Measurements from ENCODE around the gene MTHFD1L. TPM values are rescaled to one million over a fixed set of nuclear protein-coding genes. Genes with fewer than 3 reads are reported as not detected.

The MTHFD1L gene
- polyA plus RNA-seq, 2 of the 4 experiments (the other 2 are of a cell fraction), result 27.2 to 63.2 TPM

DNA sequence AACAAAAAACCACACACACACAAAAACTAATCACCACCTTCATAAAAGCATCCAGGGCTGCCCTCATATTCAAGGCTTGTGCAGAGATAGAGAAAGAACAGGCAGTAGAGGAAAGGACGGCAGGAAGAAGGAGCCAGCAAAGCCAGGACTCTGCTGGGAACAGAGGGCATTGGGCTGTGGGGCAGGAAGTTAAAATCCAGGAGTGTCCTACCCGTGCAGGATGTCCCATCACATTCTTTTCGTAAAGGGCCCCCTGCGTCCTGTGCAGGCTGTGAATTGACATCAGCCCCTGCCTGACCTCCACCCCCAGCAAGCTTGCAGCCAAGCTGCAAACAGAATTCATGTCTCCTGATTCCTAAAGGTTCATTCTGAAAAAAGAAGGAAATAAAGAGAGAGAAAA, 277.8 kb downstream of the MTHFD1L start:
- H3K27ac ChIP-seq, result peak overlapping the region in 1 of 2 experiments; percentile 18; a peak in 1 of 6 replicates
- H3K4me1 ChIP-seq, result no peaks in the 10 kb centered on the region
- no peaks in the 10 kb centered on the region for H3K9me3 ChIP-seq
- TF ChIP-seq, protein P1, sequence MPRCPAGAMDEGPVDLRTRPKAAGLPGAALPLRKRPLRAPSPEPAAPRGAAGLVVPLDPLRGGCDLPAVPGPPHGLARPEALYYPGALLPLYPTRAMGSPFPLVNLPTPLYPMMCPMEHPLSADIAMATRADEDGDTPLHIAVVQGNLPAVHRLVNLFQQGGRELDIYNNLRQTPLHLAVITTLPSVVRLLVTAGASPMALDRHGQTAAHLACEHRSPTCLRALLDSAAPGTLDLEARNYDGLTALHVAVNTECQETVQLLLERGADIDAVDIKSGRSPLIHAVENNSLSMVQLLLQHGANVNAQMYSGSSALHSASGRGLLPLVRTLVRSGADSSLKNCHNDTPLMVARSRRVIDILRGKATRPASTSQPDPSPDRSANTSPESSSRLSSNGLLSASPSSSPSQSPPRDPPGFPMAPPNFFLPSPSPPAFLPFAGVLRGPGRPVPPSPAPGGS (IDR thresholded peaks at IDR 0.05), result no peak
- TF ChIP-seq MAZ (IDR thresholded peaks at IDR 0.05; ENCODE audit: borderline replicate concordance, low read depth, low read length) (no peak), EHF (CRISPR knock-in tag; IDR thresholded peaks at IDR 0.05) (no peak), NPAS2 (CRISPR knock-in tag; IDR thresholded peaks at IDR 0.05; ENCODE audit: borderline replicate concordance) (no peak), HOXB5 (CRISPR knock-in tag; IDR thresholded peaks at IDR 0.05) (no peak), JUNB (IDR thresholded peaks at IDR 0.05) (no peak), CHD4 (IDR thresholded peaks at IDR 0.05; ENCODE audit: borderline replicate concordance) (no peak)
- TF ChIP-seq, protein P2, sequence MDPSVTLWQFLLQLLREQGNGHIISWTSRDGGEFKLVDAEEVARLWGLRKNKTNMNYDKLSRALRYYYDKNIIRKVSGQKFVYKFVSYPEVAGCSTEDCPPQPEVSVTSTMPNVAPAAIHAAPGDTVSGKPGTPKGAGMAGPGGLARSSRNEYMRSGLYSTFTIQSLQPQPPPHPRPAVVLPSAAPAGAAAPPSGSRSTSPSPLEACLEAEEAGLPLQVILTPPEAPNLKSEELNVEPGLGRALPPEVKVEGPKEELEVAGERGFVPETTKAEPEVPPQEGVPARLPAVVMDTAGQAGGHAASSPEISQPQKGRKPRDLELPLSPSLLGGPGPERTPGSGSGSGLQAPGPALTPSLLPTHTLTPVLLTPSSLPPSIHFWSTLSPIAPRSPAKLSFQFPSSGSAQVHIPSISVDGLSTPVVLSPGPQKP (IDR thresholded peaks at IDR 0.05; ENCODE audit: low read depth, low read length), result no peak
- ATAC-seq, result no peak
- 71% methylated on average over 4 of the region's 4 CpGs for WGBS (ENCODE audit: missing lambda C conversion rate)
- ChIA-PET CTCF (no interaction called here), POLR2A (no interaction called here)
- FAIRE-seq, result no peak
- H3K4me3 ChIP-seq, result no peak overlapping the region
- DNase-seq (ENCODE audit: low read depth in 1 of 2, low spot score in 1 of 2), result no peak
- H3K4me2 ChIP-seq, result no peak overlapping the region

- Histone ChIP-seq H3K4me1 (no peaks in the 10 kb centered on the region), H3K27ac (no peak overlapping the region), H3K9me3 (no peaks in the 10 kb centered on the region), H3K4me2 (no peak overlapping the region), H3K4me3 (no peak overlapping the region)
- ATAC-seq (no peak), FAIRE-seq (no peak), DNase-seq (ENCODE audit: low read depth in 1 of 2, low spot score in 1 of 2) (no peak)
- POLR2A ChIA-PET, result no interaction called here
- WGBS (ENCODE audit: missing lambda C conversion rate), result 88% methylated on average over 6 of the region's 6 CpGs
- CTCF ChIA-PET, result no interaction called here
- TF ChIP-seq TP53 (CRISPR knock-in tag; IDR thresholded peaks at IDR 0.05), result no peak
- no peak for TF ChIP-seq HMGXB4 (CRISPR knock-in tag; IDR thresholded peaks at IDR 0.05; ENCODE audit: borderline replicate concordance)
- no peak for TF ChIP-seq FOSB (CRISPR knock-in tag; IDR thresholded peaks at IDR 0.05)
- no peak for TF ChIP-seq CHD2 (IDR thresholded peaks at IDR 0.05; ENCODE audit: low read length, partially characterized antibody)
- no peak for TF ChIP-seq HOXB5 (CRISPR knock-in tag; IDR thresholded peaks at IDR 0.05)
- TF ChIP-seq, protein P3, sequence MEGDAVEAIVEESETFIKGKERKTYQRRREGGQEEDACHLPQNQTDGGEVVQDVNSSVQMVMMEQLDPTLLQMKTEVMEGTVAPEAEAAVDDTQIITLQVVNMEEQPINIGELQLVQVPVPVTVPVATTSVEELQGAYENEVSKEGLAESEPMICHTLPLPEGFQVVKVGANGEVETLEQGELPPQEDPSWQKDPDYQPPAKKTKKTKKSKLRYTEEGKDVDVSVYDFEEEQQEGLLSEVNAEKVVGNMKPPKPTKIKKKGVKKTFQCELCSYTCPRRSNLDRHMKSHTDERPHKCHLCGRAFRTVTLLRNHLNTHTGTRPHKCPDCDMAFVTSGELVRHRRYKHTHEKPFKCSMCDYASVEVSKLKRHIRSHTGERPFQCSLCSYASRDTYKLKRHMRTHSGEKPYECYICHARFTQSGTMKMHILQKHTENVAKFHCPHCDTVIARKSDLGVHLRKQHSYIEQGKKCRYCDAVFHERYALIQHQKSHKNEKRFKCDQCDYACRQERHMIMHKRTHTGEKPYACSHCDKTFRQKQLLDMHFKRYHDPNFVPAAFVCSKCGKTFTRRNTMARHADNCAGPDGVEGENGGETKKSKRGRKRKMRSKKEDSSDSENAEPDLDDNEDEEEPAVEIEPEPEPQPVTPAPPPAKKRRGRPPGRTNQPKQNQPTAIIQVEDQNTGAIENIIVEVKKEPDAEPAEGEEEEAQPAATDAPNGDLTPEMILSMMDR (IDR thresholded peaks at IDR 0.05), result no peak
- TF ChIP-seq NFE2L2 (conservative IDR thresholded peaks at IDR 0.05; ENCODE audit: low read length), result no peak
Measured at GRCh38 chr6:151143806-151144205, 278.3 kb downstream of the MTHFD1L start.

DNA sequence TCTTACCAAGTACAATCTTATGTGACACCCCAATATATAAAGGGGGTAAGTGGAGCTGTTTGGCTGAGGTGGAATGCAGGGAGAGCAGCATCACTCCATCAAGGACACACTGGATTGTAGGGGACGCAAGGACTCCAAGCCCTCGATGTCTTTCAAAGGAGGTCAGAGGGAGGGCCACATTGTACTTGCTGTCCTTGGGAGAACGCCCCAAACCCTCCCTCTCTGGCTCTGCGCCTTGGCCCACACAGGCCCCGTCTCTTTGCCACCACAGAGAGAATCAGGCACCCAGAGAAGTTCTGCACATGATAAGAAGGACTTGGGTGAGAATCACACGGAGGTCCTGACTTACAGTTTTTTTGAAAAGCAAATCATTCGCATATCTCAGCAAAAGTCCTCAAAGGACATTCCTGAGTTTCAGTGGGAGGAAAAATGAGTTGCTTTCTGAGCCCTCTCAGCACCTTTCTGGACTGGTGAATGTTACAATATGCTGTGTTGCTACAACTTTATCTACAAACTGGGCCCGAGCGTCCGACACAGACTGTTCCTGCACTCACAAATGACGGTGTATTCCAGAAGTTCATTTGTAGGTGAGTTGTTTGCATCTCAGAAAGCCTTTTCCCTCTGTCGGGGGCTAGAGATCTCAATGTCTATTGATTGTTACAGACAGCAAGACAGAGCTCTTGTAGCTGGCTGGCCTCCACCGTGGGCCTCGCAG, 281.8 kb downstream of the MTHFD1L start:
- no peak overlapping the region for H3K27ac ChIP-seq
- ChIA-PET CTCF (no interaction called here), POLR2A (no interaction called here)
- WGBS (ENCODE audit: missing lambda C conversion rate), result 91% methylated on average over 14 of the region's 14 CpGs
- DNase-seq (ENCODE audit: low read depth in 1 of 2, low spot score in 1 of 2) (no peak), FAIRE-seq (no peak), ATAC-seq (no peak)
- no peak overlapping the region for H3K4me2 ChIP-seq
- no peak overlapping the region for H3K4me3 ChIP-seq
- no peaks in the 10 kb centered on the region for H3K4me1 ChIP-seq
- H3K9me3 ChIP-seq, result no peaks in the 10 kb centered on the region
- TF ChIP-seq FOSL2 (IDR thresholded peaks at IDR 0.05), result no peak
- no peak for TF ChIP-seq FOSL2 (CRISPR knock-in tag; IDR thresholded peaks at IDR 0.05)
- TF ChIP-seq RAD21 (conservative IDR thresholded peaks at IDR 0.05 in 1 of 2, IDR thresholded peaks at IDR 0.05 in 1 of 2), result no peak
- TF ChIP-seq, protein P4, sequence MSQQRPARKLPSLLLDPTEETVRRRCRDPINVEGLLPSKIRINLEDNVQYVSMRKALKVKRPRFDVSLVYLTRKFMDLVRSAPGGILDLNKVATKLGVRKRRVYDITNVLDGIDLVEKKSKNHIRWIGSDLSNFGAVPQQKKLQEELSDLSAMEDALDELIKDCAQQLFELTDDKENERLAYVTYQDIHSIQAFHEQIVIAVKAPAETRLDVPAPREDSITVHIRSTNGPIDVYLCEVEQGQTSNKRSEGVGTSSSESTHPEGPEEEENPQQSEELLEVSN (IDR thresholded peaks at IDR 0.05; ENCODE audit: borderline replicate concordance, low read depth), result no peak
- TF ChIP-seq HMGXB4 (CRISPR knock-in tag; IDR thresholded peaks at IDR 0.05; ENCODE audit: borderline replicate concordance), result no peak
- no peak for TF ChIP-seq MYC (IDR thresholded peaks at IDR 0.05; ENCODE audit: borderline replicate concordance, low read length)
- no peak for TF ChIP-seq RCOR1 (IDR thresholded peaks at IDR 0.05; ENCODE audit: low read depth, low read length)
- TF ChIP-seq HEYL (CRISPR knock-in tag; IDR thresholded peaks at IDR 0.05), result no peak
- TF ChIP-seq CHD2 (IDR thresholded peaks at IDR 0.05; ENCODE audit: low read length, partially characterized antibody), result no peak
- TF ChIP-seq EHMT2 (IDR thresholded peaks at IDR 0.05; ENCODE audit: low read depth), result no peak
- no peak for TF ChIP-seq RFX5 (IDR thresholded peaks at IDR 0.05)
- TF ChIP-seq RNF2 (IDR thresholded peaks at IDR 0.05; ENCODE audit: borderline replicate concordance, low read depth), result no peak
- TF ChIP-seq KDM1A (IDR thresholded peaks at IDR 0.05; ENCODE audit: low read depth), result no peak
